Right renal cortex interstitium (tissue), 3 donors: ENCODE results near the gene CDK16. TPM values are rescaled to one million over a fixed set of nuclear protein-coding genes. Genes with fewer than 3 reads are reported as not detected.

ENCODE experiments used
- DNase-seq, 3 donors: peaks; one replicate each; pipeline ENCODE4 v3.0.0-alpha.2; 2013; ENCODE audit warnings: low read depth in 3 of 3, low spot score in 2 of 3
- polyA plus RNA-seq, 3 donors: library from polyadenylated mRNA; unstranded; fragments of 120-200 nt; gene quantifications; one replicate each; pipeline ENCODE4 v1.2.1, GENCODE V29; 2013; ENCODE audit not compliant: insufficient read length in 3 of 3

CDK16 gene
- polyA plus RNA-seq, 3 donors = 99.8 to 105 (median 105) TPM

DNA sequence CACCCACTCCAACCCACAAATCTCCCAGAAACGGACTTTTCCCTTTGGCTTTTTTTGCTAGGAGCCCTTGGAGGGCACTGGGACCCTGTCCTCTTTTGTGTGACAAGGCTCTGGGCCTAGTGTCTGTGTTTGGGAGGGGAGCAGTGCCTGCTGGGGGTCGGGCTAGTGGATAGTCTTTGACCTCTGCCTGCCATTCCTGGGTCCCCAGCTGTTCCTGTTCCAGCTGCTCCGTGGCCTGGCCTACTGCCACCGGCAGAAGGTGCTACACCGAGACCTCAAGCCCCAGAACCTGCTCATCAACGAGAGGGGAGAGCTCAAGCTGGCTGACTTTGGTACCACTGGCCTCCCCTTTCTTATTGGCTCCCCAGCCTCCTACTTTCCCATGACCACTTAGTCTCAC, 7.6 kb downstream of the CDK16 start:
- DNase-seq = no peak

DNA sequence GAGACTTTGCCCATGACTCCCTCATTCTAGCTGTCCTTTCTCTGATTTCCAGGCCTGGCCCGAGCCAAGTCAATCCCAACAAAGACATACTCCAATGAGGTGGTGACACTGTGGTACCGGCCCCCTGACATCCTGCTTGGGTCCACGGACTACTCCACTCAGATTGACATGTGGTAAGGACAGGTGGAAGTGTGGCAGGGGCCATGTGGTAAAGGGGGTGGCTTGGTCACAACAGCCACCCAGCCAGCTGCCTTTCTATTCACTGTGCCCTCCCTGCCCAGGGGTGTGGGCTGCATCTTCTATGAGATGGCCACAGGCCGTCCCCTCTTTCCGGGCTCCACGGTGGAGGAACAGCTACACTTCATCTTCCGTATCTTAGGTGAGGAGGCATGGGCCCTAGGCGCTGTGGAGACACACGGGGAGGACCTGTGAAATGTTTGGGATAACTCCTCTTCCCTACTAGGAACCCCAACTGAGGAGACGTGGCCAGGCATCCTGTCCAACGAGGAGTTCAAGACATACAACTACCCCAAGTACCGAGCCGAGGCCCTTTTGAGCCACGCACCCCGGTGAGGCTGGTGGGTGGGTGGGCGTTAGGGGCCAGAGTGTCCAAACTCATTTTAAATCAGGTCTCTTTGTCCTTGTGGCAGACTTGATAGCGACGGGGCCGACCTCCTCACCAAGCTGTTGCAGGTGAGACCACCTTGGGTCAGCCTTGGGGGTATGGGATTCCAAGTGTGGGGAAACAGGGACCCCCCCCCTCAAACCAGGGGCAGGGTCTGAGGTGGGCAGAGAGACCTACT, 8.3 kb downstream of the CDK16 start:
- no peak for DNase-seq

DNA sequence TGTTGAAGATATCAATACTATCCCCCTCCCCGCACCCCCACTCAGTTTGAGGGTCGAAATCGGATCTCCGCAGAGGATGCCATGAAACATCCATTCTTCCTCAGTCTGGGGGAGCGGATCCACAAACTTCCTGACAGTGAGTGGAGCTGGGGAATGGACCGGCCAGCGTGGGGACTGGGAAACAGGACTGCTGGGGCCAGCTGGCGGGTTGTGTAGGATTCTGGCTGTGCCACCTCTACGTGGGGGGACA, 8.8 kb downstream of the CDK16 start:
- no peak for DNase-seq

DNA sequence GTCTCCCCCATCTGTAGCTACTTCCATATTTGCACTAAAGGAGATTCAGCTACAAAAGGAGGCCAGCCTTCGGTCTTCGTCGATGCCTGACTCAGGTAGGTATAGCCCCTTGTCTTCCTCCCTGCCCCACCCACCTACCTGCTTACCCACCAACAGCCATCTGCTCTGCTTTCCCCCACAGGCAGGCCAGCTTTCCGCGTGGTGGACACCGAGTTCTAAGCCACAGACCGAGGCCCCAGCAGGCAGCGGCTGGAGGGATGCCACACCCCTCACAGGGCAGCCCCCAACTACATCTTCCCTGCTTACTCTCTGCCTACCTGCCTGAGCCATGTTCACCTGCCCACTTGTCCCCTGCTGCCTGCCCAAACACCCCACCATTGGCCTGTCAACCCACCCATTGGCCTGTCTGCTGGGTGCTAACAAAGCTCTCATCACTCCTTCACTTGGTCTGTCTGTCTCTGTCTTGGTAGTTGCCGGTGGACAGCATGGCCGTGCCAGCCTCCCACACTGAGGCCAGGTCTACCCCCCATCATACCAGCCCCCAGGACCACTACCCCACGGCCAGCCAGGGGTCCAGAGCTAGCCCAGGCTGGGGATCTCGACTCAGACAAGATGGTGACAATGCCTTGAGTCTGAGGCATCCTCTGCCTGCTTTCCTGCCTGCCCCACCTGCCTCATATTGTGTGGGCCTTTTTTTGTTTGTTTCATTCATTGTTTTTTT, 10.2 kb downstream of the CDK16 start:
- no peak for DNase-seq

DNA sequence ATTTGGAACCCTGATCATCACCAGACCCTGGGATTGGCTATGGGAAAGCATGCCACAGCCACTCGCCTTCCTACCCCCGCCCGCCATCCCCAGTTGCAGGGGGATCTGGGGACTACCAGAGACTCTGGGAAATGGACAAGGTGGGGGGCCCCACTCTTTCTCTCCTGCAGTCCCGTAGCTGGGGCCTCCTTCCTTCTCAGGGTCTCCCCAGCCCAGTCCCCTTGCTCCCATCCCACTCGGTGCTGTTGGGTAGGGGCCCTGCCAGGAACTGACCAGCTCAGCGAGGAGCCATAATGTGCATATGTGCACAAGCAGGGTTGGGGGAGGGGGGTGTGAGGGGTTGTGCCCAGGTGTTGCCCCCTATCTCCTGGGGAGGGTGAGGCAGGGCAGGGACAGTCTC, 10.9 kb downstream of the CDK16 start:
- DNase-seq = no peak

DNA sequence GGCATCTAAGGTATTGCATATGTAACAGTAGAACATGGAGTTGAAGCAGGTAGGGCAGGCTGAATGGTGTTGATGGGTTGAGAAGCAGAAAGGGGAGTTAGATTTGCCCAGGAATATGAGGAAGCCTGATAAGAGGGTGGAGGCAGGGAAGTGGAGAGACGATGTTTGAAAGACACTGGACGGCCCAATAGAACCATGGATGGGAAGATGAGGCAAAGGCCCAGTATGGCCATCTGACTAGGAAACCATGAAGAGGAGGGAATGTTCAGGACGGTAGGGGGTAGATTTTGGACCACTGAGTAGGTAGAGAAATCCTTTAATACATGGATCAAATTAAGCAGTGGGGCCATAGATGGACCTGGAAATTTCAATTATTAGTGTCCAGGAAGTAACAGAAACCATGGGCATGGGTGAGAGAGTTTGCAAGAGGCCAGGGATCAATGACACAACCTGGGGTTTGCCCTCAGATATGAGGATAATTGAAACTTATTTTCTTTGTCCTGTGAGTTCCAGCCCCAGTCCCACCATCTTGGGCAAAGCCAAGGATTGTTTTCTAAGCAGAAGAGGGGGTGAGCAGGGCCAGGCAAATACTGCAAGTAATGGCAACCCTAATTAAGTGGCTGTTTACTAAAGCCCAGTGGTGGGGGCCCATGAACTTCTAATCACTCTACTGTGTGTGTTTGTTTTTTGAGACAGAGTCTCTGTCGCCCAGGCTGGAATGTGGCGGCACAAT, 11.8 kb downstream of the CDK16 start:
- DNase-seq = no peak

DNA sequence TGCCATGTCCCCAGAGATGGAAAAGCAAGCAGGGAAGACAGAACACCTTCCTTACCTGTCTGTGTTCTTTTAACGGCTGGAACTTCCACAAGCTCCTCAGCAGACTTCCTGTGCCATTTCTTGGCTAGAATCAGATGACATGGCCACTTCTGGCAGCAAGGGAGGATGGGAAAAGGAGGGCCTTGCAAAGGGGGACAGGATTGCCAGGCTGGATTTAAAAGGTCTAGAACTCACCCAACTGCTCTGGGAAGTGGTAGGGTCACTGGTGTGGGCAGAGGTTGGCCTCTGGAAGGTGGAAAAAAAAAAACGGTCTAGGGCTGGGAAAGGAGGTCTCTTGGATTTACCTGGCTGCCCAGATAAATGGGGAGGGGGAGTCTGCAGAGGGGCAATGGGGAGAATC, 12.7 kb downstream of the CDK16 start:
- DNase-seq = no peak

DNA sequence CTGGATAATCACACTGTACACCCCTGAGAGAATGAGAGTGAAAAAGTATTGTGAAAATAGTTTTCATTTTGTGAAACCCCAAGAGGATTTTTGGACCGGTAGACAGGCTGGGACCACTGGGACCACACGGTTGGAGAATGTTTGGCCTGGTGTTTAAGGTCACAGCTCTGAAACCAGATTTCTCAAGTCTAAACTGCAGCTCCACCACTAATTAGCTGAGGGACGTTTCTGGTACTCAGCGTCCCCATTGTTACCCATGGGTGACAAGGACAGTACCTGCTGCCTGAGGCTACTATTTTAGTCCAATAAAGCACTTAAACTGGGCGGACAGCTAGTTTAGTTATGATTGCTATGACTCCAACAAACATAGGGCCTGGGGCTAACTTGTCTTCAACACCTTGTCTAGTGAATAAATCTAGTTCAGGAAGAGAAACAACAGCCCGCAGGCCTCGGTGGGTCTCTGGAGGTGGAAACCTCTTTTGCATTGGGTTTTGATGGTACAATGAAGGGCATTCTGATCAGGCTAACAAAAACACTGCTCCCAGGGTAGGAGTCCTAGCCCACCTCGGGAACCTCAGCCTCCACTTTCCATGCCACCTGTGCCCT, 13.8 kb downstream of the CDK16 start:
- no peak for DNase-seq

DNA sequence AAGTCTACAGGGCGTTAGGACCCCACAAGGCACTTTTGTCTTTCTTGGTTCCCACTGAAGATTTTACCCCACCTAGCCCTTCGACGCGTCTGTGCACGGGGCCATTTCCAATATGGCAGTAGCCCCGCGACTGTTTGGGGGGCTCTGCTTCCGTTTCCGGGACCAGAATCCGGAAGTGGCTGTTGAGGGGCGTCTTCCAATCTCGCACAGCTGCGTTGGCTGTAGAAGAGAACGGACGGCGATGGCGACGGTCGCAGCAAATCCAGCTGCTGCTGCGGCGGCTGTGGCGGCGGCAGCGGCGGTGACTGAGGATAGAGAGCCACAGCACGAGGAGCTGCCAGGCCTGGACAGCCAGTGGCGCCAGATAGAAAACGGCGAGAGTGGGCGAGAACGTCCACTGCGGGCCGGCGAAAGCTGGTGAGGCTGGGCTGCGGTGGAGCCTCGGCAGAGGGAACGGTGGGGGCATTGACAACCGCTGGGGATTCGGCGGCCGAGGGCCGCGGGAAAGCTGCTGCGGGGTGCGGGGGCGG, 14.4 kb downstream of the CDK16 start, which contains the start of gene USP11:
USP11 (plus strand) TSS at position 207 of the 530 bp plus-strand sequence; CDS start at position 242, 35 bp downstream.
- no peak for DNase-seq

DNA sequence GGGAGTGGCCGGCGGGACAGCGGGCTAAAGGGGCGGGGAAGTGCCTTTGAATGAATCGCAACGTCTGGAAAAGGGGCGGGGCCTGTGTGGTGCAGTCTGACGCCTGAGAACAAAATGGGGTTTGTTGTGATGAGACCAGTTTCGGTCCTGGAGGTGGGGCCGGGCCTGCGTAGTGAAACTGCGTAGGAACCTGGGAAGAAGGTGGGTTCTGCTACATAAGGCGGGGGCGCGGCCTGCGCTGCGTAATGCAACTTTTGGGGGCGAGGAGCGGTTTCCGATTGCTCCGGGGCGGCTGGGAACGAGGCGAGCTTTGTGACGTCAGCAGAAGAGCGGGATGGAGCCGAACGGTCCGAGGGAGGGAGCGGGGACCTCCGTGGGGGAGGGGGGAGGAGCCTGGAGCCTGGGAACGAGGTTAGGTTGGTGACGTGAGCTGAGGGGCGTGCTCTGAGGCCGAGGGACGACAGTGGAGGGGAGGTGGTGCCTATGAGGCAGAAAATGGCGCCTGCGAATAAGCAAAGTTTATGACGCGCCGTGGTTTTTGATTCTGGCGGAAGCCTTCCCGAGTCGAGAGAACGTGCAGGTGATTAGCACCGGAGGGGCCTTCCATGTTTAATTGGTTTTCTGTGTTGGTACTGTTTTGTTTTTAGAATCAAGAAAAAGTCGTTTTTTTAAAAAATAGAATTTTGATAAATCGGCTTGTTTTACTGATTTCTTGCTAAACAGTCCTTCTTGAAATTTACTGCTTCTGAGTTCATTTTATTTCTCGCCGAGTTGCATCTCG, 15.0 kb downstream of the CDK16 start:
- peak in 2 of 3 donors; percentile 72 to 88 for DNase-seq

DNA sequence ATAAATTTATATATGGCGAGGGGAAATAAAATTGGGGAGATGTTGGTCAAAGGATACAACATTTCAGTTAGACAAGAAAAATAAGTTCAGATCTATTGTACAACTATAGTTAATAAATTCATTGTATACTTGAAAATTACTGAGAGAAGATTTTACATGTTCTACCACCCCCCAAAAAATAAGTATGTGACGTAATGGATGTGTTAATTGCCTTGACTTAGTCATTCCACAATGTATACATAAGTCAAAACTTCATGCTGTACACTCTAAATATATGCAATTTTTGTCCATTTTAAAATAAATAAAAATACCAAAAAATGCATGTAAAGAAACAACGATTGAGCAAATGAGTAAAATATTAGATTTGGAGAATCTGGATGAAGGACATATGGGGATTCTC, 16.1 kb downstream of the CDK16 start:
- DNase-seq = no peak

DNA sequence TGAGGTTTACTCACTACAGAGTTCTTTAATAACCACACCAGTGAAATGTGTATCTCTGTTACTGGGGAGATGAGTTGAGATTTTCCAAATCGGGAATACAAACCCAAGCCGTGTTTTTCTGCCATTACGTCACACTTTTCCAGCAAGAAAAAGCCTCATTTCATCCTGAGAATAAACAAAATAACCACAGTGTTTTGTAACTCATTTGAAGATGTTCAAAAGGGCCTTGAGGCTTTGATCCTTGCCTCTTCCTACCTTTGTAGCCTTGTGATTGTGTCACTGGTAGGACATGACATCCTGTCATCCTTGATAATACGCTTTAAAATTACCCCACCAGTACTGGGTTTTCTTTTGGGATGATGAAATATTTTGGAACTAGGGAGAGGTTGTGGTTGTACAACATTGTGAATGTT, 17.2 kb downstream of the CDK16 start:
- no peak for DNase-seq

DNA sequence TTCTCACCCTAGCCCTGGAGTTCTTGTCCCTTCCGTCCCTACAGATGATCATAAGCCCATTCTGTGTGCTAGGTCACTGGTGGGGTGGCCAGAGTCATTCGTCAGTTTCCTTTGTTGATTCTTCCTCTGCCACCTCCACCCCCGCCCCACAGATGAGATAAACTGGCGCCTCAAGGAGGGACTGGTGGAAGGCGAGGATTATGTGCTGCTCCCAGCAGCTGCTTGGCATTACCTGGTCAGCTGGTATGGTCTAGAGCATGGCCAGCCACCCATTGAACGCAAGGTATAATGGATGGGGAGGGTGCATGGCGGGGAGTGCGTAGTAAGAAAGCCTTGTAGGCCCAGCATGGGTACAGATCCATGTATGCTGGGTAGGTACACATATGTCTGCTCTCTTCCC, 20.7 kb downstream of the CDK16 start:
- no peak for DNase-seq

DNA sequence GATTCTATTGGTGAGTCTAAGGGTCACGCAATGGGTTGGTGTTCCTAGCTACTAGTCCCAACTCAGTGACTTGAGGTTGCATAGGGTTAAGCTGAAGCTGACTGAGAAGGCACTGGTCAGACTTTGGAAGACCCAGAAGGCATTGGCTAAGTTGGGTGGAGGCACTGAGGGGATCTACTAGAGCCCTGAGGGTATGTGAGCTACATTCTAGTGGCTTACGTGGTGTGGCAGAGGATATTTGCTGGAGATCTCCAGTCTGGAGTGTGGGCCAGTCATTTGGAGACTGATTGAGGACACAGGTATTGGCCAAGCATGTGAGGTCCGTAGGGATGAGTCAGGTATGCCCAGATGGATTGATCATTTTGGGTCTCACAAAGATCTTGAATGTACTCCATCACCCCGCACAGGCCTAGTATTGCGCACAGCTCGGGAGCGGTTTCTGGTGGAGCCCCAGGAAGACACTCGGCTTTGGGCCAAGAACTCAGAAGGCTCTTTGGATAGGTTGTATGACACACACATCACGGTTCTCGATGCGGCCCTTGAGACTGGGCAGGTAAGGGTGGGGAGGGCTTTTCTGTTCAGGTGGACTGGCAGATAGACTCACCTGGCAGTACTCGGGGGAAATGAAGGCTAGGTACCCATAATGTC, 21.5 kb downstream of the CDK16 start:
- no peak for DNase-seq

DNA sequence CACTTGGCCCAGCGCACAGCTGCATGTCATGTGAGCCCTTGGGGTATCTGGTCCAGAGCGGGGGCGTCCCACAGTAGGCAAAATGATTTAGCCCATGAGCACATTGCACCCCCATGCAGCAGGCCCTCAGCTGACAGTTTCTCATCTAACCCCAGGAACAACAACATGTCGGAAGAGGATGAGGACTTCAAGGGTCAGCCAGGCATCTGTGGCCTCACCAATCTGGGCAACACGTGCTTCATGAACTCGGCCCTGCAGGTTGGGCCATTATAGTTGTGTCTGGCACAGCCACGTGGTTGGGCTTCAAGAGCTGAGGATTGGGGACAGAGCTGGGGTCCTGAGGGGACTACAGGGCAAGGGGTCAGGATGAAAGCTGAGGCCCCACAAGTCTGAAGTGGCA, 22.1 kb downstream of the CDK16 start:
- no peak for DNase-seq

DNA sequence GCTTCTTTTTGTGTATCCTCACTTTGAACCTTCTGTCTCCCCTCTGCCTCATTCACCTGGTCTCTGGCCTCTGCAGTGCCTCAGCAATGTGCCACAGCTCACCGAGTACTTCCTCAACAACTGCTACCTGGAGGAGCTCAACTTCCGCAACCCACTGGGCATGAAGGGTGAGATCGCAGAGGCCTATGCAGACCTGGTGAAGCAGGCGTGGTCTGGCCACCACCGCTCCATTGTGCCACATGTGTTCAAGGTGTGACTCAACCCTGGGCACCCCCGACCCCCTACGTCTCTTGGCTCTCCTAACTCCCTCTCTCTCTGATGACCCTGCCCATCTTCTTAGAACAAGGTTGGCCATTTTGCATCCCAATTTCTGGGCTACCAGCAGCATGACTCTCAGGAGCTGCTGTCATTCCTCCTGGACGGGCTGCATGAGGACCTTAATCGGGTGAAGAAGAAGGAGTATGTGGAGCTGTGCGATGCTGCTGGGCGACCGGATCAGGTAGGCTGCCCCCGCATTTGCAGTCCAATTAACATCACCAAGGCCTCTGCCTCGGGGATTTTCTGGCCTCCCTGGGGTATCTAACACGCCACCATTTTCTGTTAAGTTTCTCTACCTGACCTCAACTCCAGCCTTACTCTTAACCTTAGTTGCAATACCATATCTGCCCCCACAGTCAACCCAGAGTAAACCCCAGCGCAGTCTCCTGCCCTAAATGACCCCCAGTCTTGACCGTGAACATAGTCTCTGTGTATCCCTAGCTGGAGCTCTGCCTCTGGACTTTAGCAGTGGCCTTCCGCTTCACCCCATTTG, 22.9 kb downstream of the CDK16 start:
- DNase-seq = no peak

DNA sequence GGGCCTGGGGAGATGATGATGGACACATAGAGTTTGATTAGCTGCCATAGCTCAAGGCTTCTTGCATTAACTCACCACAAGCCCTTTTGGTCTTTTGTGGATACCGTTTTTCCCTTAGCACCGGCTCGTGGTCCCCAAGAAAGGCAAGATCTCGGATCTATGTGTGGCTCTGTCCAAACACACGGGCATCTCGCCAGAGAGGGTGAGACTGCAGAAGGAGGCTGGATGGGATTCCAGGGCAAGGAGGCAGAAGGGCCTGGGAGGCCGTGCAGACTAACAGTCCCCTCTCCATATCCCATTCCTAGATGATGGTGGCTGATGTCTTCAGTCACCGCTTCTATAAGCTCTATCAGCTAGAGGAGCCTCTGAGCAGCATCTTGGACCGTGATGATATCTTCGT, 23.8 kb downstream of the CDK16 start:
- DNase-seq = no peak

DNA sequence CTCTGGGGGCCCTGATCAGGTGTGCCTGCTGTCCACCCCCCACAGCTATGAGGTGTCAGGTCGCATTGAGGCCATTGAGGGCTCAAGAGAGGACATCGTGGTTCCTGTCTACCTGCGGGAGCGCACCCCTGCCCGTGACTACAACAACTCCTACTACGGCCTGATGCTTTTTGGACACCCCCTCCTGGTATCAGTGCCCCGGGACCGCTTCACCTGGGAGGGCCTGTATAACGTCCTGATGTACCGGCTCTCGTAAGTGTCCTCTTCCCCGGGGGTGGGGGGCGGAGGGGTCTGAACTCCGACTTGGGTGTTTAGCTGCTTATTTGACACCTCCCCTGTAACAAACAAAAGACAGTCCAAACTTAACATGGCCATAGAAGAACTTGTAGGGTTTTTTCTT, 24.9 kb downstream of the CDK16 start:
- no peak for DNase-seq

DNA sequence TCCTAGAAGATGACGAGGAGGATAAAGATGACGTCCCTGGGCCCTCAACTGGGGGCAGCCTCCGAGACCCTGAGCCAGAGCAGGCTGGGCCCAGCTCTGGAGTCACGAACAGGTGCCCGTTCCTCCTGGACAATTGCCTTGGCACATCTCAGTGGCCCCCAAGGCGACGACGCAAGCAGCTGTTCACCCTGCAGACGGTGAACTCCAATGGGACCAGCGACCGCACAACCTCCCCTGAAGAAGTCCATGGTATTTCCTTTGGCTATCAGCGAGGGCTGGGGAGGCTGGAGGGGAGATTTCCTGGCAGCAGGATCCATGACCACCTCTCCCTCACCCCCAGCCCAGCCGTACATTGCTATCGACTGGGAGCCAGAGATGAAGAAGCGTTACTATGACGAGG, 26.2 kb downstream of the CDK16 start:
- DNase-seq = no peak
